Measurements from ENCODE around the gene NCAPH2.

NCAPH2 gene

DNA sequence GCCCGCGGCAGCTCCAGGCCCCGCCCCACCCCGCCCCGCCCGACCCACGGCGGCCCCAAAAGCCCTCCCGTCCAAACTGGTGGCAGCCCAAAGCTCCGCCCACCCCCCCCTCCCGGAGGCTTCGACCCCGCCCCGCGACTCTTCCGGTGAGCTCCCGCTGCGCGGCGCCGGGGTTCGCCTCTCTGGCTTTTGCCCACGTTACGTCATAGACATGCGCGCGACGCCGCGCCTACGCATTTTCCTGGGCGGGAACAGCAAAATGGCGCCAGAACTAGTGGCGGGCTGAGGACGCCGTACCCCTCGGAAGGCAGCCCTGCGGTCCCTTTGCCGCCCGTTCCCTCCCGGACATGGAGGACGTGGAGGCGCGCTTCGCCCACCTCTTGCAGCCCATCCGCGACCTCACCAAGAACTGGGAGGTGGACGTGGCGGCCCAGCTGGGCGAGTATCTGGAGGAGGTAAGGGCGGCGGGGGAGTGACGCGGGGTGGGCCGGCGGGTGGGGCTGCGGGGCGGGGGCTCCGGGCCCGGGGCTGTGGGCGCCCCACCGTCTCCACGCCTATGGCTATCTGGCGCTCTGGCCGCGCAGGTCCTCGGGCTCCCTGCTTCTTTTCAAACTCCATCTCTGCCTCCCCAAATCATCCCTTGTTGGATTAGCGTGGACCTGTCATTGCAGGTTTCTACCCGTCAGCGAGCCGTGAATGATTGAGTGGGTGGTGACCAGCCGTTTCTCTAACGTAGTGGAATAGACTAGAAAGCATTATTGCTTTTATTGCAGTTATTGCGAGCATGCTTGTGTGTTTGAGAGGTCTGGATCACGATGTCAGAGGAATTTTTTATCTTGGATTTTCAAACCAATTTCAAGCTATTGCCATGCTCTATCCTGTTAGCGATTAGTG, at the start of gene NCAPH2:
NCAPH2 (plus strand) TSS at position 234 of the 894 bp plus-strand sequence; CDS start at position 348, 114 bp downstream.
- peak; percentile 98 for DNase-seq (ENCODE audit: low read depth, low spot score)

GRCh38 chr22:50459016-50459415, 49.0 kb upstream of the NCAPH2 start:
- no peak for DNase-seq (ENCODE audit: low read depth, low spot score)

- DNase-seq (ENCODE audit: low read depth, low spot score) = no peak
Measured at GRCh38 chr22:50459496-50460140, 48.4 kb upstream of the NCAPH2 start.

GRCh38 chr22:50460938-50461337, 47.1 kb upstream of the NCAPH2 start:
- no peak for DNase-seq (ENCODE audit: low read depth, low spot score)

- DNase-seq (ENCODE audit: low read depth, low spot score) = no peak
Measured at GRCh38 chr22:50461536-50461935, 46.5 kb upstream of the NCAPH2 start.

DNA sequence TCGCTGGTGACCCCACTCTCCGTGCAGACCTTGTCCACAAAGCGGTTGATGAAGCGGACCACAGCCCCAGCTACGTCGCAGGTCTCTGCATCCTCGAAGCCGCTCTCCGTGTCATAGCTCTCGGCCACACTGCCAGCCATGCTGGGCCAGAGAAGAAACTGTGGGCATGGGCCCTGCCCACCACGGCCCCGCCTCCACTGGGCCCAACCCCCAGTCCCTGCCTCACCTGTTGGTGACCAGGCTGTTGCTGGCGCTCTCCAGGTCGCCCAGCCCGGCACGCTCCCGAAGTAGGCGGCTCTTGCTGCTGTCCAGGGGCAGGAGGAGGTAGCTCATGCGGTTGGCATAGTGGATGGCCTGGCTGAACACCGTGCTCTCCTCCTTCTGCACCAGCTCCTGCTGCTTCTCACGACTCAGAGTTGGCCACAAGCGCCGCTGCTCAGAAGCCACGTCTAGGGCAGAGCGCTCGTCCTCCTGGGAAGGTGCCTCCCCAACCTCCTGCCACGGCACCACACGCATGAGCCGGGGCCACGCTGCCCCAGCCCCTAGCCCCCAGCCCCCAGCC, 46.0 kb upstream of the NCAPH2 start:
- DNase-seq (ENCODE audit: low read depth, low spot score) = no peak

- no peak for DNase-seq (ENCODE audit: low read depth, low spot score)
Measured at GRCh38 chr22:50463188-50463900, 44.7 kb upstream of the NCAPH2 start.

DNA sequence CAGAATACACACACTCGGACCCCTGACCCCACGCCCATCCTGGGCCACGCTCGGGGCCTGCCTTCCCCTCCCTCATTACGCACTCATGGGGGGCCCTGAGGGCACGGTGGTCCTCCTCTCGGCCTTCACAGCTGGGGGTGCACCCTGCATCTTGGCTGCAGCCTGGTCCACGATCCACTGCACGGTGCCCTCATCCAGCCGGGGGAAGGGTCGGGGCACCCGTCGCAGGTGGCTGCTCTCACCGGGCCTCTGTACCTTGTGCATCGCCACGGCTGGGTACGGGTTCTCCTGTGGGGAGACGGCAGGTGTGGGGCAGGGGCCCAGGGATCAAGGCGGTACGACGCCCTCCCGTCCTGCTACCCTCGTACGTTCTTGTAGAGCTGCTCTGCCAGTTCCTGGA, 43.6 kb upstream of the NCAPH2 start:
- no peak for DNase-seq (ENCODE audit: low read depth, low spot score)

GRCh38 chr22:50465066-50465930, 42.7 kb upstream of the NCAPH2 start:
- no peak for DNase-seq (ENCODE audit: low read depth, low spot score)

DNA sequence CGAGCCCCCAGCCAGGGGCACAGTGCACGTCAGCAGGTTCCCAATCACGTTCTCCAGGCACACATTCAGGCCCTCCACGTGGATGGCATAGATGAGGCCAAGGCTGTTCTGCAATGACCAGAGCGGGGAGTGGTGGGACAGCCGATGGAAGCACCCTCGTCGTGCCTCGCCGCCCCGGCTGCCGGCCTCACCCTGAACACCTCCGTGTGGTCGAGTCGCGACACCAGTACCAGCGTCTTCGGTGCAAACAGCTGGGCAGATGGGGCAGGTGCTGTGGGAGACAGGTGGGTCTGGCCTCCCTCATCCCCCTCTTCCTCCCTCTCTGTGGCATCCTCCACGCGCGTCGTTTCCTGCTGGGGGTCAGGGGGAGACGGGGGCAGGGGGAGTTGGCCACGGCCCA, 40.7 kb upstream of the NCAPH2 start:
- DNase-seq (ENCODE audit: low read depth, low spot score) = no peak

DNA sequence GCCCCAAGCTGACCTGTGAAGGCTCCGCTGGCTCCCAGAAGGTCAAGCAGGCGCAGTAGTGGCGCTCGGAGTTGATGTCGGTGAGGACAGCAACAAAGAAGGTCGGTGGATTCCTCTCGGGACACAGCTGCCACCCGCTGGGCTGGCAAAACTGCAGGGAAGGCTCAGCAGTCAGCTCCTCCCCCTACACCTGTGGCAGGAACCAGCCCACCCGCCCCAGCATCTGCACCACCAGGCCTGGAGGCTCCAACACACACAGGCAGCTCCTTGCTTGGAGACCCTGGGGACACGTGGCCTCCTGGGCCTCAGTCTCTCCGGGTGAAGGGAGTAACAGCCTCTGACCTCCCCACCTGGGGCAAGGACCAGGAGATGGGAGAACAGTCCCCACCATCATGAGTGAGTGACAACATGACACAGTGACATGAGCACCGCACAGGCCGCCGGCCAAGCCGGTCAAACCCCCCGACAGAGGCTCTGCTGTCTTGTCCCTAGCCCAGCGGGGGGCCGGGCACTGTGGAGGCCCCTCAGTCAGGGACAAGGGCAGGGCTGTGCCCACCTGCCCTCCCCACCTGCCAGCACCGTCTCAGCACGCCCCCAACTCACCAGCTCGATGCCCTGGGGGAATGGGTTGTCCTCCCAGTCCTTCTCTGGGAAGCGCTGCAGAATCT, 40.1 kb upstream of the NCAPH2 start:
- DNase-seq (ENCODE audit: low read depth, low spot score) = no peak

- DNase-seq (ENCODE audit: low read depth, low spot score) = no peak
Measured at GRCh38 chr22:50468626-50469025, 39.4 kb upstream of the NCAPH2 start.

GRCh38 chr22:50469377-50470305, 38.4 kb upstream of the NCAPH2 start:
- DNase-seq (ENCODE audit: low read depth, low spot score) = peak; percentile 86

DNA sequence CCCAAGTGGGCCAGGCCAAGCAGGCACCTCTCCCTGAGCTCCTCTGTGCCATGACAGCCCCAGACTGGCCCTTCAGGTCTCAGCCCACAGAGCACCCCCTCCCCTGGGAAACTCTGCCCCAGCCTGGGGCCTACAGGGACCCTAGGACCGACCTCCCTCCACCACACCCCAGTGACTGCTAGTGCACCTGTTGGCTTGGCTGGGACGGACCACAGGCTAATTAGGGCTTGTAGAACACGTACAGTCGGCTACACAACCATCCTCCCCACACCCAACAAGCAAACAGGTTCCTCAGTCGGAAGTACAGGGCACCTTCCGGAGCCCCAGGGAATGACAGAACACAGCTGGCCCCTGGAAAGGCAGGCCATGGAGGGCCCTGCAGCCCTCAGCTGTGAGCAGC, 37.5 kb upstream of the NCAPH2 start:
- DNase-seq (ENCODE audit: low read depth, low spot score) = no peak

DNA sequence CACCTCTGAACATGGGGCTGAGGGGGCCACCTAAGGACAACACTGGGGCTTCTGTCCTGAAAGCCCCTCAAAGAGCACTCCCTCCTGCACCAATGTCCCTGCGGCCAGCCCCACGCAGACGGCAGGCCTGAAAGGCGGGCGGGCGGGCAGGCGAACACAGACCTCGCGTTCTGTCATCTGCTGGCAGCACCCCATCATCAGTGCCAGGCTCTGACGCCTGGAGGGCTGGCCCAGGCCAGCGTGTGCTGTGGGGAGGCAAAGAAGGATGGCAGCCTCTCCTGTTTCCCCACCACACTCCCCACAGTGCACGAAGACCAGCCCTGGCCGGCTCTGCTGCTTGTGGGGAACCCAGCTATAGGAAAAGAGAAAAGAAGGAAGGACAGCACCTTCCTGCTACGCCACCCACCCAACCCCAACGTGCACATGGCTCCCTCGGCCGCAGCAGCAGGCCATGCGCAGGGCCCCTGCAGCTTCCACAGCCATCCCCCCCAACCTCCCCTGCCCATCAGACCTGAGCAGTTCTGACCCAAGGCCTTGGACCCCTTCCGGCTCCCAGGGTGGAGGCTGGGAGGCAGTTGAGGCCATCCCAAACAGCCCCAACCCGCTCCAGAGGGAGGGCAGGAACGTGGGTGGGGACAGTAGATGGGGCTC, 36.7 kb upstream of the NCAPH2 start:
- no peak for DNase-seq (ENCODE audit: low read depth, low spot score)

DNA sequence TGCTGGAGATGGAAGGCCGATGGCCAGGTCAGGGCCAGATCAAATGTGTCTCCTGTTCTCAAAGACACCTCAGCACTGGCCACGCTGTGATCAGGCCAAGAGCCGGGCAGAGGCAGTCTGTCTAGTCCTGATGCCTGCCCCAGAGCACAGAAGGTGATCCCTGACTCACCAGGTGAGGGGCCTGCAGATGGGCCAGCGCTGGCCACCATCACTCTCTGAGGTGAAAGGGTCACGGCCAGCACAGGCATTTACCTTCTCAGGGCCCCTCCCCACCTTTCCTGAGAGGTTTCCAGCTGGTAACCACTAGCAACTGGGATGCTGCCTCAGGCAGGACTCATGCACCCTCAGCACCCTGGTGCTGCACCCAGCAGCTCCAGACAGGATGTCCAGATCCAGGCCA, 36.1 kb upstream of the NCAPH2 start:
- DNase-seq (ENCODE audit: low read depth, low spot score) = no peak

GRCh38 chr22:50473088-50473487, 34.9 kb upstream of the NCAPH2 start:
- DNase-seq (ENCODE audit: low read depth, low spot score) = no peak

DNA sequence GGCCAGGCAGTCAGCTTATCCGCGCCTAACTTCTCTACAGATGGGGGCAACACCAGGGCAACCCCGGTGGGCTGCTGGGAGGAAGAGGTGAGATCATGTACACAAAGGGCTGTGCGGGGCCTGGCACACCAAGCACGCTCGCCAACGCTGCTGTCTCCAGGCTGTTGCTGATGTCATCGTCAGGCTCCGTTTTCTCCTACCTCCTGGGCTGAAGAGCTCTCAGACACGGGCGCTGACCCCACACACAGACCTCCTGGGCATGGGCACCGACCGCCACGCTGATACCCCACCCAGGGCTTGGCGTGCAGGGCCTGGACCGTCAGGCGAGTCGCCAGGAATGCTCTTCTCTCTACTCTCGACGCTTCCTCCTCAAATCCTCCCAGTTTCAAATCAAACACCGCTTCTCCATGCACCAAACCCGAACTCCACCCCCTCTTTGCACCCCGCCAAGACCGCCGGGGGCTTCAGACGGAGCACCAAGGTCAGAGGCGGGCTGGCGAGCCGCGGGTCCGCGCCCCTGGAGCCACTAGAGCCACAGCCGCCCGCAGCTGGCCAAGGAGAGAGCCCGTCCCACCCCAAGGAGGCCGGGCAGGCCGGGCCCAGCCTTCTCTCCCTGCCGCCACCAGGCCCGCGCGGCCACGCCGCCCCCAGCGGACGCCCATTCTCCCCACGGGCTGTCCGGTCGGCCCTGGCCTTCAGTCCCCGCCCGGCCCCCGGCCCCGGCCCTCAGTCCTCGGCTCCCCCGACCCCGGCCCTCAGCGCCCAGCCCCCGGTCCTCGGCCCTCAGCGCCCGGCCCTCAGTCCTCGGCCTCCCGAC, 34.0 kb upstream of the NCAPH2 start:
- DNase-seq (ENCODE audit: low read depth, low spot score) = no peak
